Muscle of arm (tissue), 12 donors: ENCODE results near the gene CAMK2D. TPM values are rescaled to one million over a fixed set of nuclear protein-coding genes. Genes with fewer than 3 reads are reported as not detected.
"Not testable (repeated sequence)": the region's sequence is repeated elsewhere in the genome, so short reads cannot be mapped to it uniquely, and the experiment has no call there.

ENCODE experiments used
- DNase-seq: peaks from one replicate; pipeline ENCODE4 v3.0.0-alpha.2; 2013
- polyA plus RNA-seq, 12 donors: library from polyadenylated mRNA; unstranded; fragments of 120-200 nt; gene quantifications; one replicate each; pipeline ENCODE4 v1.2.1, GENCODE V29; 2013; ENCODE audit not compliant: insufficient read length in 12 of 12

CAMK2D gene
- polyA plus RNA-seq, 12 donors: 72.6 to 316 (median 190) TPM

DNA sequence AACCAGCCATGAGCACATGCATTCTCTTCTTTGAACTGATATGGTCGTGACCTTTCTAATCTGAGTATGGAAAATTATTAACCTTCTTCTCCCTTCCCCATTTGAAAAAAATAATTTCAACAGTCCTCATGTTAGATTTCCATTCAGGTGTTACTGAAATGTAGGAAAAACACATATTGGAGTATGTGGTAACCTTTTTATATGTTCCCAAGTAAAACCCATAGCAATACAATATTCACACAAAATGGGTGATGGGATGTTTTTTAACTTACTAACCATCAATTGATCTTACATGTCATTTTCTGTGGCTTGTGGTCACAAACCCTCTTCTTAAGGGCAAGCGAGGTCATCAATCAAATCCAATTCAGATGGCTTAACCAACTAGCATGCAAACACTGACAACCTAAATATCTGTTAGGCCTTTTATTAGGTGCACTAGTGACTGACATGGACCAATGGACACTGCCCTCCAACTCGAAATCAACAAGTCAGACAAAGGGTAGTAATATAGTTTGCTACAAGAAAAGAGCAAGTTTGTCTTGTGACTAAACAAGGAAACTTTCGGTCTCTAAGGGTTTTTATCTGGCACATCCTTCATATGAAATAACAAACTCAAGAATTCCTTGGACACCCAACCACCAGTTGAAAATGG lies 74.3 kb downstream of the CAMK2D start:
- peak; percentile 20 for DNase-seq

- DNase-seq: not testable (repeated sequence)
Measured at GRCh38 chr4:113685157-113685556, 76.4 kb downstream of the CAMK2D start.

GRCh38 chr4:113684534-113685091 lies 76.9 kb downstream of the CAMK2D start:
- peak; percentile 61 for DNase-seq

DNA sequence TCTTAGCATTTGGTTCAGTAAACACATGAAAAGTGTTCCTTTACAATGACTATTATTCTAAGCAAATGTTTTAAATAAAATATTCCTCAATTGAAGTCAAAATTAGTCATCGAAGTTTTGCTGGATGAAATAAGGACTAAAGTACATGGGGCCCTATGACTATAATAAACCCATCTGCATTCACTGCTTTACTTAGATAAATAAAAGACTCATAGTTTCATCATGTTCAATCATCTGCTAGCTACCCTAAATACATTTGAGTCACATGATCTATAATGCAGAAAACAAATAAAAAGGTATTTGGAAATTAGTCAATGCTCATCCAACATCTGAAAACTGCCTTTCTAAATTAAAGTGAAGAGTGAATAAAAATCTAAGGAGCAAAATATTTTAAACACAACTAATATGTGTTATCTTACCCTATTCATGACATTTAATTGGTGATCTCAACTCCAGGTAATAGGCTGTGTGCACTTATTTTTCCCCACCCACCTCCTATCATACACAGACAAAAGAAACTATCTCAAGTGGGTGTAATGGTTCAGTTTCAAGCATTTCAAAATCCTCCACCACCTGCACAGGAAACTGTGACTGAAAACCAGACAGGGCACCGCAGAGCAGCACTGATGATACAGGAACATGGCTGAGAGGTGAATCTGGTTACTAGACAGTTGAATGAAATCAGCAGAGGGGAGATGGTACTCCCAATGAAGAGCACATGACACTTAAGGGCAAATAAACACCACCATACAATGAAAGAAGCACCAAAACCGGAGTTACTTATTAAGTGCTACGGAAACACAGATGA lies 78.6 kb downstream of the CAMK2D start:
- DNase-seq: no peak

GRCh38 chr4:113678641-113679040 lies 82.9 kb downstream of the CAMK2D start:
- no peak for DNase-seq

DNA sequence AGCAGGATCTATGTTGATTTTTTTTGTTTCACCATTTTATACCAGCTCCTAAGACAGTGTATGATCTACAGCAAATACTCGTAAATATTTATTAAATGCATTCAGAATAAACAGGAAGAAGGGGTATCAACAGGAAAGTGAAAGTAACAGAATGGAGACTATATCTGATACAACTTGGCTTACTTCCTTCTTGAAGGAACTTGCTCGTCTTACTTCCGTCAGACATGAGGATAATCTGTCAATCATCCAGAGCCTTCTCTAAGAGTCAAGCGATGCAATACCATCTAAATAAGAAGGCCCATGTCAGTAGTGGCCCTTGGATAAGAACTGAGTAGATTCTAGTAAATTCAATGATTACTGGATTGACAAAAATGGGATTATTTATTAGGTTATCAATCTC lies 84.2 kb downstream of the CAMK2D start:
- DNase-seq: no peak

GRCh38 chr4:113675731-113676697 lies 85.5 kb downstream of the CAMK2D start:
- no peak for DNase-seq

GRCh38 chr4:113674733-113675132 lies 86.8 kb downstream of the CAMK2D start:
- DNase-seq: no peak

DNA sequence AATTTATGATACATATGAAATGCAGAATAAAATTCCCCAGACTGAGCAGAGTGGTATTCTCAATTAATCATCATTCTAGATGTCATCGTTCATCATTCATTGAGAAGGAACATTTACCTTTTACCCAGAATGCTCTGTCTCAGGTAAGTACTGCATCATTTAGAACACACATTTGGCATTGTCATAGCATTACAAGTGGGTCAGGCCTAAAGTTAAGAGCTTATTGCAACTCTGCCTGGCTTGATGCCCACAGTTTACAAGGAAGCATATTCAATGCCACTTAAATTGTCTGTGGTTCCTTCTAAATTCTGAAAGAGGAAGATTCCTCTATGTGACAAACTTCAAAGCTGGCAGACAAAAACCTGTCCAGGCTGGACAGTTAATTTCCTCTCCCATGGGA lies 87.3 kb downstream of the CAMK2D start:
- DNase-seq: no peak

- no peak for DNase-seq
Measured at GRCh38 chr4:113673450-113673849, 88.1 kb downstream of the CAMK2D start.

DNA sequence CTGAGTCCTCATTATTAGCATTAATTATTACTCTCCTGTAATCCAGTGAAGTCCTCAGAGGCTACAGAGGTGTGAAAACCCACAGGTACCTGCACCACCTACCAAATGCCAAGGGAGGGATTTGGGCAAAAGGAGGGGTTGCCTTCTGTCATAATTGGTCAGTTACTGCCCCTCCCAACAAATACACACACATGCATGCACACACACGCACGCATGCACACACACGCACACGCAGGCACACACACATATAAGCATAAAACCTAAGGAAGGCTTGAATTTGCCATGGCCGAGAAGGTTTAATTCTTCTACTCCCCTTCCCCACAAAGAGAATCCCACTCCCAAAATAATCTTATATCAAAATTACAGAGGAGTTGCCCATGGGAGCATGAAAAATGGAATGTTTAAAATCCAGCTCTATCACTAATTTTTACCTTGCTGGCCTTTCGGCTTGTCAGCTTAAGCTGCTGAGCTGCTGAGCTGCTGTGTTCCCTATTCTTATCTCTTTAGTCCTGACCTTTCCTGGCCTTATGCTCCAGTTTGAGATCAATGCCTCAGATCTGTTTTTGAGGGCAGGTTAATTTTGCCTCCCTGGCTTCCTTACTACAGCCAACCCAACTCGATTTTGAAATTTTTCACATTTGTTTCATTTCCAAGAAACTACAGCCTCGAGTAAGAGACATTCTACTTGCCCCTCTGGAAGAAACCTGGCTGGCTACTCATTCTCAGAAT lies 95.0 kb downstream of the CAMK2D start:
- DNase-seq: no peak

GRCh38 chr4:113665036-113665435 lies 96.5 kb downstream of the CAMK2D start:
- no peak for DNase-seq

DNA sequence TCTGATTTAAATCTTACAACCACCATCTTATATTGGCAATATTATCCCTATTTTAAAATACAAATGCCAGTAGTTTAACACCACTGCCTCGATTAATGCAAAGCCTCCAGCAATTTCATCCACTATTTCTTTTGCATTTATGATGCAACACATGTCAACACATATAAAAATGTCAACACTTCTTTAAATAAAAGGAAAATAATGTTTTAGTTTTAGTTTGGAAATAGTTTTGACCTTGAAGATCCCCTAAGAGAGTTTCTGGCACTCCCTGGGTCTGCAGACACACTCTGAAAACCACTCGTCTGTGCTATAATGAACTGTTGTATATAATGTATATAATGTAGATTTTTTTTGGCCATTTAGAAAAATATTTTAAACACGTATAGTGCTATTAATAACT lies 99.0 kb downstream of the CAMK2D start:
- DNase-seq: no peak

DNA sequence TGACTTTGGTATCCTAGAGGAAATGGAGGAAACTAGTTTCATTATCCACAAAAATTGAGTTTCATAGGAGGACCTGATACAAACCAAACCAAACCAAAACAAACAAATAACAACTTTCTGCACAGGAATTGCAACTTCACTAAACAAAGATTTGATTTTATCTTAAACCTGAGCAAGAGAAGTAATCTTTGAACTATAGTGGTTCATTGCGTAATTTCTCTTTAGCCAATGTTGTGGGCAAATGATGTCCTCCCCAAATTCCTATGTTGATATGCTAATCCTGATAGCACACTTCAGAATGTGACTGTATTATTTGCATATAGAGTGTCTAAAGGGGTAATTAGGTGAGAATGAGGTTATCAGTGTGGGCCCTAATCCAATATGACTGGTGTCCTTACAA lies 102.4 kb downstream of the CAMK2D start:
- DNase-seq: no peak

GRCh38 chr4:113657586-113658233 lies 103.8 kb downstream of the CAMK2D start:
- DNase-seq: no peak

- DNase-seq: no peak
Measured at GRCh38 chr4:113653871-113654270, 107.7 kb downstream of the CAMK2D start.

DNA sequence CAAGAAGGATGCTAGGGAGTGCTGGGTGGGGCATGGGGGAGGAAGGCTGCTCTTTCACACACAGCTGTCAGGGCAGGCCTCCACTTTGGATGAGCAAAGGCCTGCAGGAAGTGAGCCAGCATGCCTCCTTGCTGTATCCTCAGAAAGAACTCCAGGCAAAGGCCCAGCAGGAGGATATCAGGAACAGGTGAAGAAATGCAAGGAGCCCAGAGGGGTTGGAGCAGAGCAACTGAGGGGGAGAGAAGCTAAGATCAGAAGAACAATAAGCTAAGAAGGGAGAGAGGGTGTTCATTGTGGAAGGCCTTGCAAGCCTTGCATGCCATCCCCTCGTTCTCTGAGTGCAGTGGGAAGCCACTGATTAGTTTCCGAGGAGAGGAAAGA lies 115.1 kb downstream of the CAMK2D start:
- DNase-seq: no peak

- DNase-seq: no peak
Measured at GRCh38 chr4:113645771-113646441, 115.6 kb downstream of the CAMK2D start.

GRCh38 chr4:113645288-113645687 lies 116.2 kb downstream of the CAMK2D start:
- DNase-seq: no peak

DNA sequence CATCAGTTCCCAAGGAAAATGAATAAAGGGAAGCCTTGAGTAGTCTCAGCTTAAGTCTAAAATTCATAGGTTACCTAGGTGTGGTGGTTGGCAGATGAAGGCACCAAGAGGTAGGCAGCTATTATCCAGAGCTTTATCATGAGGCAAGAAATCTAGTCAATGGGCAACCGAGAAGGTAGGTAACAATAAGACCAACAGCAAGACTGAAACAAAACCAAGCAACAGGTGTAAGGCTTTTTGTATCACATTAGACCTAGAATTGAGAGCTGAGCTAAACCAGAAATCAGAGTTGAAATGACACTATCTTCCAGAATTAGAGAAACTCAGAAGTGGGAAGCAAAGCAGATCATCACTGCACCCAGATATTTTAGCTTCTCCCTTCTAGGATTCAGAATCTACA lies 117.1 kb downstream of the CAMK2D start:
- DNase-seq: no peak
